ENCODE measurements around the gene COQ2.

The COQ2 gene

DNA sequence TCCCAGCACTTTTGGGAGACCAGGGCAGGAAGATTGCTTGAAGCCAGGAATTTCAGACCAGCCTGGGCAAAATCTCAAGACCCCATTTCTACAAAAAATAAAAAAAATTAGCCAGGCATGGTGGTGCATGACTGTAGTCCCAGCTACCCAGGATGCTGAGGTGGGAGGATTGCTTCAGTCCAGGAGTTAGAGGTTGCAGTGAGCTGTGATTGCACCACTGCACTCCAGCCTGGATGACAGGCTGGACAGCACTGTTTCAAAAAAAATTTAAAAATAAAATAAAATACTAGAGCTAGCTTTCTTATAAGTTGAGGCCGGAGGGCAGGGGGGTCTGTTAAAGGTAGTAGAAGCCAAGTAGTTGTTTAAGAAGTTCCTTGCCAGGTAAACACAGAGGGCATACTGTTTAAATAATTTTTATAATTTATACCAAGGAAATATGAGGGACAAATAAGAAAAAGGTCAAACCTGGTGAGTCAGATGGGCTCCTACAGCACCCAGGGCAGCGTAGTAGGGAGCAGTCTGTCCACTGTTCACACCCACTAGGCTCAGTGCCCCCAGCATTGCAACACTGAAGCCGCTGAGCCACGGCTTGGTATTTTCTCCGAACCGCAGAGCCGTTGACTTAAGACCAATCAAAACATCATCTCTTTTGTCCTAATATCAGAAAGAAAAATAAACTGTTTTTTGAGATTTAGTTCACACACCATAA, 17.3 kb downstream of the COQ2 start:
- no peaks in the 10 kb centered on the region for H3K79me2 ChIP-seq
- no peak overlapping the region for H2AFZ ChIP-seq
- no peak overlapping the region for H3K4me2 ChIP-seq (ENCODE audit: low read length)
- no peaks in the 10 kb centered on the region for H3K4me1 ChIP-seq
- no peak overlapping the region for H3K9ac ChIP-seq
- H3K36me3 ChIP-seq (ENCODE audit: control insufficient read depth, insufficient read depth, low read length) = no peaks in the 10 kb centered on the region
- no peaks in the 10 kb centered on the region for H3K9me3 ChIP-seq (ENCODE audit: control insufficient read depth, low read length)
- TF ChIP-seq, protein P1, sequence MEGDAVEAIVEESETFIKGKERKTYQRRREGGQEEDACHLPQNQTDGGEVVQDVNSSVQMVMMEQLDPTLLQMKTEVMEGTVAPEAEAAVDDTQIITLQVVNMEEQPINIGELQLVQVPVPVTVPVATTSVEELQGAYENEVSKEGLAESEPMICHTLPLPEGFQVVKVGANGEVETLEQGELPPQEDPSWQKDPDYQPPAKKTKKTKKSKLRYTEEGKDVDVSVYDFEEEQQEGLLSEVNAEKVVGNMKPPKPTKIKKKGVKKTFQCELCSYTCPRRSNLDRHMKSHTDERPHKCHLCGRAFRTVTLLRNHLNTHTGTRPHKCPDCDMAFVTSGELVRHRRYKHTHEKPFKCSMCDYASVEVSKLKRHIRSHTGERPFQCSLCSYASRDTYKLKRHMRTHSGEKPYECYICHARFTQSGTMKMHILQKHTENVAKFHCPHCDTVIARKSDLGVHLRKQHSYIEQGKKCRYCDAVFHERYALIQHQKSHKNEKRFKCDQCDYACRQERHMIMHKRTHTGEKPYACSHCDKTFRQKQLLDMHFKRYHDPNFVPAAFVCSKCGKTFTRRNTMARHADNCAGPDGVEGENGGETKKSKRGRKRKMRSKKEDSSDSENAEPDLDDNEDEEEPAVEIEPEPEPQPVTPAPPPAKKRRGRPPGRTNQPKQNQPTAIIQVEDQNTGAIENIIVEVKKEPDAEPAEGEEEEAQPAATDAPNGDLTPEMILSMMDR (IDR thresholded peaks at IDR 0.05) = no peak
- H3K4me3 ChIP-seq (ENCODE audit: low read depth, low read length) = no peak overlapping the region
- H3K27me3 ChIP-seq (ENCODE audit: control insufficient read depth, insufficient read depth, low read length) = no peaks in the 10 kb centered on the region
- no peak overlapping the region for H3K27ac ChIP-seq

DNA sequence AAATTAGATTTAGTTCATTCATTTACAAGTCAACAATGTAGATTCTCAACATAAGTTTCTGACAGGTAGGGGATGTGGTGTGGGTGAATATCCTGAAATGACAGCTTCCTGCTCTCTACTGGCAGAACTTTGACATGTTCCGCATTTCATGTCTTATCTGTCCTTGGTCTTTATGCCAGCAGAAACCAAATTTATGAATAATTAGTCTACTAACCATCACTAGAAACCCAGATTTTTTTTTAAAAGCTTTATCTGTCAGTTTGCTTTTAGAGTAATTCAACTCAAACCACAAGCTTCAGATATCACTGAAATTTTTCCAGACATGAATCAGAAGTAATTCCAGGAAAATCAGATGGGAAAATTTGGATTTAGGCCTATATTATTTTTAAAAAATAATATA, 17.9 kb downstream of the COQ2 start:
- TF ChIP-seq, protein P1 (IDR thresholded peaks at IDR 0.05) = no peak
- H3K27me3 ChIP-seq (ENCODE audit: control insufficient read depth, insufficient read depth, low read length) = no peaks in the 10 kb centered on the region
- no peak overlapping the region for H3K4me2 ChIP-seq (ENCODE audit: low read length)
- H3K27ac ChIP-seq = no peak overlapping the region
- H3K4me1 ChIP-seq = no peaks in the 10 kb centered on the region
- no peaks in the 10 kb centered on the region for H3K79me2 ChIP-seq
- H3K4me3 ChIP-seq (ENCODE audit: low read depth, low read length) = no peak overlapping the region
- H3K9ac ChIP-seq = no peak overlapping the region
- H3K9me3 ChIP-seq (ENCODE audit: control insufficient read depth, low read length) = no peaks in the 10 kb centered on the region
- H3K36me3 ChIP-seq (ENCODE audit: control insufficient read depth, insufficient read depth, low read length) = no peaks in the 10 kb centered on the region
- H2AFZ ChIP-seq = no peak overlapping the region

DNA sequence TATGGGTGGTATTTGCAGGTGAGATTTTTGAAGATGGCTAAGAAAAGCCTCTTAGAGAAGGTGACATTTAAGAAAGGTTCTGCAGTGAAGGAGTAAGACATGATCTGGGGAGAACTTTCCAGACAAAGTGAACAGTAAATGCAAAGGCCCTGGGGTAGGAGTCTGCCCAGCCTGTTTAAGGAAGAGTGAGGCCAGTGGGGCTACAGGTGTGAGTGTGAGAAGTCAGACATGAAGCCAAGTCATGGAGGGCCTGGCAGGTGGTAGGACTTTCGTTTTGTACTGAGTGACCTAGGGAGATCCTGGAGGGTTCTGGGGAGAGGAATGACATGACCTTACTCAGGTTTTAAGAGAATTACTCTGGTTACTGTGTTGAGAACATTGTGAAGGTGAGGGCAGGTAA, 21.5 kb downstream of the COQ2 start:
- no peaks in the 10 kb centered on the region for H3K36me3 ChIP-seq (ENCODE audit: control insufficient read depth, insufficient read depth, low read length)
- H3K27me3 ChIP-seq (ENCODE audit: control insufficient read depth, insufficient read depth, low read length) = no peaks in the 10 kb centered on the region
- no peaks in the 10 kb centered on the region for H3K79me2 ChIP-seq
- H3K4me2 ChIP-seq (ENCODE audit: low read length) = no peak overlapping the region
- H3K9me3 ChIP-seq (ENCODE audit: control insufficient read depth, low read length) = no peaks in the 10 kb centered on the region
- H2AFZ ChIP-seq = no peak overlapping the region
- H3K4me3 ChIP-seq (ENCODE audit: low read depth, low read length) = no peak overlapping the region
- no peak overlapping the region for H3K27ac ChIP-seq
- TF ChIP-seq, protein P1 (IDR thresholded peaks at IDR 0.05) = no peak
- no peaks in the 10 kb centered on the region for H3K4me1 ChIP-seq
- H3K9ac ChIP-seq = no peak overlapping the region

DNA sequence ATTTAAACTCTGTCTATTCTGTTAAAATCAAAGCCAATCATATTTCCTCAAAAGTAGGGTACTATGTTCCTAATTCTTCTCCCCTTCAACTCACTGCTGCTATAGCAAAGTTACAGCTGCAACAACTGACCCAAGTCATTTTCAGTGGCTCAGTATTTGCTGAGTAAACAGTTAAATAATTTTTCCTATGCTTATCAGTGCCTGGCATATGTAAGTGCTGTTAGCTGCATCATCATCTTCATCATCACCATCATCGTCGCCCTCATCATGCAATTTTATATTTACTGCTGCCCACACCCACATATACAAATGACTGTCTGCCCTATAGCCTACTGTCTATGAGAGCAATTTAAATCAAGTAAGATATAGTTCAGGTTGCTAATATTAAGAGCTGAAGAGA, 21.9 kb downstream of the COQ2 start:
- no peaks in the 10 kb centered on the region for H3K36me3 ChIP-seq (ENCODE audit: control insufficient read depth, insufficient read depth, low read length)
- no peak overlapping the region for H3K9ac ChIP-seq
- H3K4me1 ChIP-seq = no peaks in the 10 kb centered on the region

More for the DNA sequence above, 21.9 kb downstream of the COQ2 start:
- Histone ChIP-seq H2AFZ (no peak overlapping the region), H3K4me2 (ENCODE audit: low read length) (no peak overlapping the region), H3K27me3 (ENCODE audit: control insufficient read depth, insufficient read depth, low read length) (no peaks in the 10 kb centered on the region), H3K9me3 (ENCODE audit: control insufficient read depth, low read length) (no peaks in the 10 kb centered on the region), H3K4me3 (ENCODE audit: low read depth, low read length) (no peak overlapping the region), H3K79me2 (no peaks in the 10 kb centered on the region), H3K27ac (no peak overlapping the region)
- TF ChIP-seq, protein P1 (IDR thresholded peaks at IDR 0.05) = no peak
